ENCODE results near the gene TOM1L2. TPM values are rescaled to one million over a fixed set of nuclear protein-coding genes. Genes with fewer than 3 reads are reported as not detected.
A peak's percentile ranks its signal among the peaks of the same experiment; 100 is the strongest.
"Not testable (repeated sequence)": the region's sequence is repeated elsewhere in the genome, so short reads cannot be mapped to it uniquely, and the experiment has no call there.

The TOM1L2 gene
- total and polyA plus RNA-seq, 8 donors = 20.3 to 28.2 (median 22.2) TPM

- H3K27me3 ChIP-seq = no peaks in the 10 kb centered on the region
- intact Hi-C loops (cut with DNase I) = no loop called here
- 85 to 86% methylated on average over 66 to 68 of the region's 68 CpGs for WGBS, 2 donors
- TF ChIP-seq, protein P1, sequence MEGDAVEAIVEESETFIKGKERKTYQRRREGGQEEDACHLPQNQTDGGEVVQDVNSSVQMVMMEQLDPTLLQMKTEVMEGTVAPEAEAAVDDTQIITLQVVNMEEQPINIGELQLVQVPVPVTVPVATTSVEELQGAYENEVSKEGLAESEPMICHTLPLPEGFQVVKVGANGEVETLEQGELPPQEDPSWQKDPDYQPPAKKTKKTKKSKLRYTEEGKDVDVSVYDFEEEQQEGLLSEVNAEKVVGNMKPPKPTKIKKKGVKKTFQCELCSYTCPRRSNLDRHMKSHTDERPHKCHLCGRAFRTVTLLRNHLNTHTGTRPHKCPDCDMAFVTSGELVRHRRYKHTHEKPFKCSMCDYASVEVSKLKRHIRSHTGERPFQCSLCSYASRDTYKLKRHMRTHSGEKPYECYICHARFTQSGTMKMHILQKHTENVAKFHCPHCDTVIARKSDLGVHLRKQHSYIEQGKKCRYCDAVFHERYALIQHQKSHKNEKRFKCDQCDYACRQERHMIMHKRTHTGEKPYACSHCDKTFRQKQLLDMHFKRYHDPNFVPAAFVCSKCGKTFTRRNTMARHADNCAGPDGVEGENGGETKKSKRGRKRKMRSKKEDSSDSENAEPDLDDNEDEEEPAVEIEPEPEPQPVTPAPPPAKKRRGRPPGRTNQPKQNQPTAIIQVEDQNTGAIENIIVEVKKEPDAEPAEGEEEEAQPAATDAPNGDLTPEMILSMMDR (IDR thresholded peaks at IDR 0.05) = no peak
- no peak overlapping the region for H3K4me3 ChIP-seq
- no peak for FAIRE-seq
- peaks cover 0 to 10% (median 0%) of the 10 kb centered on the region in 3 donors for H3K36me3 ChIP-seq
- H3K27ac ChIP-seq = no peak overlapping the region
- peak in 1 of 6 donors; percentile 80 for DNase-seq
- peak in 3 of 4 donors; percentile 1 to 28 (median 26) for ATAC-seq
- H3K4me1 ChIP-seq = no peaks in the 10 kb centered on the region
- H3K9me3 ChIP-seq = no peaks in the 10 kb centered on the region
Observed at GRCh38 chr17:17810084-17810894, 161.9 kb downstream of the TOM1L2 start.

GRCh38 chr17:17809531-17810083 is 162.6 kb downstream of the TOM1L2 start:
- H3K36me3 ChIP-seq = peaks cover 0 to 3% (median 0%) of the 10 kb centered on the region in 3 donors
- H3K4me3 ChIP-seq = no peak overlapping the region
- 82 to 89% methylated on average over 33 to 52 of the region's 52 CpGs for WGBS, 2 donors
- intact Hi-C loops (cut with DNase I) = no loop called here
- TF ChIP-seq, protein P1 (IDR thresholded peaks at IDR 0.05) = no peak
- H3K4me1 ChIP-seq = no peaks in the 10 kb centered on the region
- H3K9me3 ChIP-seq = no peaks in the 10 kb centered on the region
- no peak overlapping the region for H3K27ac ChIP-seq
- H3K27me3 ChIP-seq = no peaks in the 10 kb centered on the region
- FAIRE-seq (no peak), DNase-seq (peak in 1 of 6 donors; percentile 83), ATAC-seq (no peak)

GRCh38 chr17:17808706-17809432 is 163.3 kb downstream of the TOM1L2 start:
- Histone ChIP-seq H3K4me3 (no peak overlapping the region), H3K27me3 (no peaks in the 10 kb centered on the region), H3K27ac (no peak overlapping the region), H3K9me3 (no peaks in the 10 kb centered on the region), H3K4me1 (no peaks in the 10 kb centered on the region), H3K36me3 (peaks cover 0 to 5% (median 0%) of the 10 kb centered on the region in 3 donors)
- no peak for ATAC-seq
- intact Hi-C loops (cut with DNase I) = no loop called here
- TF ChIP-seq, protein P1 (IDR thresholded peaks at IDR 0.05) = no peak
- no peak for FAIRE-seq
- peak in 1 of 6 donors; percentile 54 for DNase-seq
- 87 to 88% methylated on average over 14 to 15 of the region's 15 CpGs for WGBS, 2 donors

- H3K4me1 ChIP-seq; FAIRE-seq; intact Hi-C loops (cut with DNase I); H3K36me3 ChIP-seq; ATAC-seq; H3K9me3 ChIP-seq; H3K27me3 ChIP-seq; DNase-seq; H3K27ac ChIP-seq; H3K4me3 ChIP-seq: not testable (repeated sequence)
- 93 to 97% methylated on average over 5 of the region's 5 CpGs for WGBS, 2 donors
Observed at GRCh38 chr17:17808200-17808599, 164.0 kb downstream of the TOM1L2 start.

GRCh38 chr17:17807440-17807839 is 164.8 kb downstream of the TOM1L2 start:
- no peak for ATAC-seq

More at GRCh38 chr17:17807440-17807839, 164.8 kb downstream of the TOM1L2 start:
- H3K36me3 ChIP-seq = peaks cover 0 to 8% (median 0%) of the 10 kb centered on the region in 3 donors
- no peak for FAIRE-seq
- no peak overlapping the region for H3K27ac ChIP-seq
- no peaks in the 10 kb centered on the region for H3K27me3 ChIP-seq
- no peaks in the 10 kb centered on the region for H3K9me3 ChIP-seq
- 87 to 88% methylated on average over 5 of the region's 5 CpGs for WGBS, 2 donors
- TF ChIP-seq, protein P1 (IDR thresholded peaks at IDR 0.05) = no peak
- DNase-seq = peak in 1 of 6 donors; percentile 65
- intact Hi-C loops (cut with DNase I) = no loop called here
- H3K4me1 ChIP-seq = no peaks in the 10 kb centered on the region
- no peak overlapping the region for H3K4me3 ChIP-seq
